Esophagus squamous epithelium (tissue), 5 donors: ENCODE results near the gene LSM3. TPM values are rescaled to one million over a fixed set of nuclear protein-coding genes. Genes with fewer than 3 reads are reported as not detected.

ENCODE experiments used
- DNase-seq: peaks from one replicate; lab custom pipeline; 2025; lab: John Stamatoyannopoulos, UW
- H3K27ac ChIP-seq, 4 donors: fragments of 200-600 bp; sonication (generic); one replicate each; pipeline ENCODE4 v1.5.1; 2016 to 2019; ENCODE audit warnings: mild to moderate bottlenecking in 1 of 4
- H3K27me3 ChIP-seq, 4 donors: fragments of 200-600 bp; sonication (generic); 1 replicate in 3 of 4; 2 replicates in 1 of 4; pipeline versions ENCODE4 v1.5.1 to v1.6.0; 2017 to 2021; ENCODE audit warnings: antibody characterized with exemption in 1 of 4
- H3K36me3 ChIP-seq, 3 donors: fragments of 200-600 bp; sonication (generic); one replicate each; pipeline ENCODE4 v1.5.1; 2016 to 2019
- H3K4me1 ChIP-seq, 3 donors: fragments of 200-600 bp; sonication (generic); one replicate each; pipeline ENCODE4 v1.5.1; 2017 to 2019
- H3K4me3 ChIP-seq, 4 donors: fragments of 200-600 bp; sonication (generic); 1 replicate in 3 of 4; 2 replicates in 1 of 4; pipeline ENCODE4 v1.5.1; 2016 to 2019; ENCODE audit warnings: mild to moderate bottlenecking in 2 of 4, moderate library complexity in 1 of 4
- H3K9me3 ChIP-seq, 3 donors: fragments of 200-600 bp; sonication (generic); one replicate each; pipeline ENCODE4 v1.5.1; 2016 to 2019
- CTCF ChIP-seq, 6 experiments: fragments of 450-650 bp in 4 of 6; fragments of 200-600 bp in 2 of 6; sonication (generic) in 2 of 6; IDR thresholded peaks; one replicate each; pipeline ENCODE4 v1.5.1; 2016 to 2019; ENCODE audit warnings: antibody characterized with exemption in 6 of 6, mild to moderate bottlenecking in 4 of 6, moderate library complexity in 4 of 6
- POLR2A ChIP-seq, 4 donors: fragments of 450-650 bp; IDR thresholded peaks; one replicate each; pipeline ENCODE4 v1.6.1; 2017; ENCODE audit warnings: antibody characterized with exemption in 4 of 4, mild to moderate bottlenecking in 4 of 4, moderate library complexity in 3 of 4
- WGBS, 2 donors: methylation state at CpG; one replicate each; pipeline ENCODE4 v1.1.5; 2018; 5-methylcytosine and 5-hydroxymethylcytosine counted together
- intact Hi-C: fragments of 100-400 bp; cut with DNase I; formaldehyde crosslinking; loops from one replicate; pipeline ENCODE4 v1.15.0; 2022
- total RNA-seq, 4 donors: library from RNA; depleted of rRNA; stranded (reverse); fragments of >200 nt; gene quantifications; one replicate each; pipeline ENCODE4 v1.1.0, GENCODE V29; 2016
- donor health status: DM: yes; HTN: yes; CAD: no.

The LSM3 gene
- total RNA-seq, 4 donors from 2014 or later, result 6.3 to 21.5 (median 13.7) TPM

- H3K4me1 ChIP-seq, result peaks cover 11 to 82% (median 44%) of the 10 kb centered on the region in 3 donors
- no peak overlapping the region for H3K4me3 ChIP-seq
- WGBS, 2 donors, result 95 to 100% methylated on average over 1 of the region's 1 CpG
These were observed 1.2 kb downstream of the LSM3 start for GRCh38 chr3:14179795-14180194.

GRCh38 chr3:14181253-14181652 lies 2.6 kb downstream of the LSM3 start:
- DNase-seq, result no peak
- Histone ChIP-seq H3K27me3 (no peaks in the 10 kb centered on the region), H3K4me3 (no peak overlapping the region), H3K9me3 (no peaks in the 10 kb centered on the region), H3K36me3 (peaks cover 0 to 42% (median 15%) of the 10 kb centered on the region in 3 donors), H3K27ac (peak overlapping the region; percentile 43 to 79 (median 60)), H3K4me1 (peaks cover 11 to 68% (median 31%) of the 10 kb centered on the region in 3 donors)
- TF ChIP-seq CTCF (IDR thresholded peaks at IDR 0.05), result no peak
- no peak for TF ChIP-seq POLR2A (IDR thresholded peaks at IDR 0.05)
- 70 to 77% methylated on average over 3 of the region's 3 CpGs for WGBS, 2 donors
- intact Hi-C loops, result no loop called here

More at GRCh38 chr3:14179795-14180194, 1.2 kb downstream of the LSM3 start:
- Histone ChIP-seq H3K9me3 (no peaks in the 10 kb centered on the region), H3K27me3 (no peaks in the 10 kb centered on the region), H3K27ac (peak overlapping the region in 3 of 4 donors; percentile 49 to 97 (median 97)), H3K36me3 (peaks cover 0 to 27% (median 5%) of the 10 kb centered on the region in 3 donors)
- TF ChIP-seq CTCF (IDR thresholded peaks at IDR 0.05), result no peak
- no peak for TF ChIP-seq POLR2A (IDR thresholded peaks at IDR 0.05)
- DNase-seq, result no peak
- intact Hi-C loops, result loop anchor here (10.0 kb wide), 1 partner anchor 285 kb away; no protein-coding TSS in a partner anchor

GRCh38 chr3:14183015-14183577 lies 4.5 kb downstream of the LSM3 start:
- no peak for DNase-seq
- peaks cover 0 to 60% (median 17%) of the 10 kb centered on the region in 3 donors for H3K36me3 ChIP-seq
- no peaks in the 10 kb centered on the region for H3K27me3 ChIP-seq
- no peaks in the 10 kb centered on the region for H3K9me3 ChIP-seq
- no peak overlapping the region for H3K4me3 ChIP-seq
- WGBS, 2 donors, result 35 to 47% methylated on average over 2 of the region's 2 CpGs
- H3K27ac ChIP-seq, result peak overlapping the region in 3 of 4 donors; percentile 52 to 73 (median 65)
- intact Hi-C loops, result no loop called here
- no peak for TF ChIP-seq POLR2A (IDR thresholded peaks at IDR 0.05)
- TF ChIP-seq CTCF (IDR thresholded peaks at IDR 0.05), result no peak
- peaks cover 0 to 51% (median 18%) of the 10 kb centered on the region in 3 donors for H3K4me1 ChIP-seq

GRCh38 chr3:14186854-14187458 lies 8.3 kb downstream of the LSM3 start:
- Histone ChIP-seq H3K27ac (no peak overlapping the region), H3K4me1 (peaks cover 0 to 23% (median 9%) of the 10 kb centered on the region in 3 donors), H3K36me3 (peaks cover 0 to 65% (median 17%) of the 10 kb centered on the region in 3 donors), H3K9me3 (no peaks in the 10 kb centered on the region), H3K27me3 (no peaks in the 10 kb centered on the region), H3K4me3 (no peak overlapping the region)
- no peak for DNase-seq
- intact Hi-C loops, result no loop called here
- WGBS, 2 donors, result 98 to 100% methylated on average over 5 of the region's 5 CpGs
- no peak for TF ChIP-seq CTCF (IDR thresholded peaks at IDR 0.05)
- no peak for TF ChIP-seq POLR2A (IDR thresholded peaks at IDR 0.05)
